Omental fat pad (tissue), 4 donors: ENCODE data around the gene KCNK2. TPM values are rescaled to one million over a fixed set of nuclear protein-coding genes. Genes with fewer than 3 reads are reported as not detected.

Experiments
- ATAC-seq: fragments of 150-250 bp; one replicate; pipeline ENCODE4 v1.9.1; 2016; ENCODE audit warnings: mild to moderate bottlenecking, moderate library complexity; ENCODE audit not compliant: low FRiP score
- DNase-seq: peaks from one replicate; pipeline ENCODE4 v3.0.0-alpha.2; 2019; ENCODE audit warnings: low spot score
- total RNA-seq, 4 donors: library from RNA; depleted of rRNA; stranded (reverse); fragments of >200 nt; gene quantifications; one replicate each; pipeline ENCODE4 v1.1.0, GENCODE V29; 2016
- TF ChIP-seq, protein P1 (sequence below), 3 donors: fragments of 450-650 bp; IDR thresholded peaks; one replicate each; pipeline ENCODE4 v1.5.1; 2016 to 2017; ENCODE audit warnings: antibody characterized with exemption in 3 of 3, mild to moderate bottlenecking in 3 of 3, moderate library complexity in 2 of 3

The KCNK2 gene
- total RNA-seq, 4 donors from 2014 or later = 0.48 to 4.7 (median 1.3) TPM

DNA sequence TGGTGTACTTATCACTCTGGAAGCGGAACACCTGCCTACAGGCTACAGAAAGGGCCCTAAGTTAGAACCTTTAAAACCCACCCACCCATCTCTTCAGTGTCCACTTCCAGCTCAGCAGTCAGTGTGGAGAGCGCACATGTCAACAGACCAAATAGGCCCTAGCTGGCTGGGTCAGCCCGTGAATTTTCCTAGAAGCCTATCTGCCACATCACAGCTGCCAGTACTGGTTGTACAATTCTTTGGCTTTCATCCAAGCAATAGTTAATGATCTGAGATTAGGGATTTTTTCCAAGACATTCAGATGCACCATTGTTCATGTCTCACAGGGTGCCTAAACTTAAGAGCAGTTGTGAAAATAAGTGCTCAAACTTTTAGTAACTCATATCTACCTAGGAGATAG is 197.1 kb downstream of the KCNK2 start:
- TF ChIP-seq, protein P1, sequence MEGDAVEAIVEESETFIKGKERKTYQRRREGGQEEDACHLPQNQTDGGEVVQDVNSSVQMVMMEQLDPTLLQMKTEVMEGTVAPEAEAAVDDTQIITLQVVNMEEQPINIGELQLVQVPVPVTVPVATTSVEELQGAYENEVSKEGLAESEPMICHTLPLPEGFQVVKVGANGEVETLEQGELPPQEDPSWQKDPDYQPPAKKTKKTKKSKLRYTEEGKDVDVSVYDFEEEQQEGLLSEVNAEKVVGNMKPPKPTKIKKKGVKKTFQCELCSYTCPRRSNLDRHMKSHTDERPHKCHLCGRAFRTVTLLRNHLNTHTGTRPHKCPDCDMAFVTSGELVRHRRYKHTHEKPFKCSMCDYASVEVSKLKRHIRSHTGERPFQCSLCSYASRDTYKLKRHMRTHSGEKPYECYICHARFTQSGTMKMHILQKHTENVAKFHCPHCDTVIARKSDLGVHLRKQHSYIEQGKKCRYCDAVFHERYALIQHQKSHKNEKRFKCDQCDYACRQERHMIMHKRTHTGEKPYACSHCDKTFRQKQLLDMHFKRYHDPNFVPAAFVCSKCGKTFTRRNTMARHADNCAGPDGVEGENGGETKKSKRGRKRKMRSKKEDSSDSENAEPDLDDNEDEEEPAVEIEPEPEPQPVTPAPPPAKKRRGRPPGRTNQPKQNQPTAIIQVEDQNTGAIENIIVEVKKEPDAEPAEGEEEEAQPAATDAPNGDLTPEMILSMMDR (IDR thresholded peaks at IDR 0.05) = no peak
- DNase-seq (no peak), ATAC-seq (no peak)

GRCh38 chr1:215282557-215282956 is 200.0 kb downstream of the KCNK2 start:
- ATAC-seq = no peak
- TF ChIP-seq, protein P1 (IDR thresholded peaks at IDR 0.05) = no peak

GRCh38 chr1:215285013-215285800 is 202.7 kb downstream of the KCNK2 start:
- ATAC-seq (no peak), DNase-seq (no peak)
- TF ChIP-seq, protein P1 (IDR thresholded peaks at IDR 0.05) = no peak

More at GRCh38 chr1:215282557-215282956, 200.0 kb downstream of the KCNK2 start:
- no peak for DNase-seq
